ENCODE results near the gene KHDC1. TPM values are rescaled to one million over a fixed set of nuclear protein-coding genes. Genes with fewer than 3 reads are reported as not detected.

Gene KHDC1
- polyA plus RNA-seq, 1 donor (not counting 4 experiments of a cell fraction or from before 2014, with no cell fraction given), result 0.55 TPM

- no peak overlapping the region for H3K4me3 ChIP-seq (ENCODE audit: control insufficient read depth in 2 of 3, extremely low read depth in 1 of 3, insufficient read depth in 2 of 3, low read depth in 1 of 3, low read length in 3 of 3)
- no peaks in the 10 kb centered on the region for H3K79me2 ChIP-seq (ENCODE audit: control insufficient read depth, insufficient read depth, low read length)
- FAIRE-seq (no peak), DNase-seq (ENCODE audit: low read depth, low spot score) (no peak)
- H3K27me3 ChIP-seq (ENCODE audit: control insufficient read depth, extremely low read depth, insufficient read depth, low read length), result no peaks in the 10 kb centered on the region
- no peak for TF ChIP-seq CTCF (optimal IDR thresholded peaks at IDR 0.05 in 1 of 3, IDR thresholded peaks at IDR 0.05 in 1 of 3, conservative IDR thresholded peaks at IDR 0.05 in 1 of 3; ENCODE audit: extremely low read depth in 1 of 3, insufficient read depth in 2 of 3, low read length in 3 of 3)
- no peak for TF ChIP-seq EZH2 (IDR thresholded peaks at IDR 0.05; ENCODE audit: low read length)
- H3K9me3 ChIP-seq (ENCODE audit: control insufficient read depth, low read depth, low read length), result no peaks in the 10 kb centered on the region
- no peaks in the 10 kb centered on the region for H4K20me1 ChIP-seq (ENCODE audit: control insufficient read depth, extremely low read depth, insufficient read depth, low read length)
- H3K36me3 ChIP-seq (ENCODE audit: control insufficient read depth in 2 of 2, extremely low read depth in 1 of 2, insufficient read depth in 2 of 2, low read length in 2 of 2), result no peaks in the 10 kb centered on the region
- no peak overlapping the region for H3K4me2 ChIP-seq (ENCODE audit: control insufficient read depth, extremely low read depth, insufficient read depth, low read depth, low read length)
- no peaks in the 10 kb centered on the region for H3K9me1 ChIP-seq (ENCODE audit: control insufficient read depth, extremely low read depth, insufficient read depth, low read length)
- H3K4me1 ChIP-seq (ENCODE audit: control insufficient read depth, extremely low read depth, insufficient read depth, low read length), result no peaks in the 10 kb centered on the region
- no peak overlapping the region for H3K9ac ChIP-seq (ENCODE audit: control insufficient read depth, extremely low read depth, insufficient read depth, low read length)
- H3K27ac ChIP-seq (ENCODE audit: control insufficient read depth, insufficient read depth, low read length), result no peak overlapping the region
- H2AFZ ChIP-seq (ENCODE audit: control insufficient read depth, low read length), result no peak overlapping the region
- dilution Hi-C loops (cut with MboI; ENCODE audit: extremely low pct_ligation_motif_present, low sequenced_read_pairs), result no loop called here
Observed at GRCh38 chr6:73250016-73250415, 13.0 kb downstream of the KHDC1 start.

GRCh38 chr6:73248192-73248903 lies 14.6 kb downstream of the KHDC1 start:
- Histone ChIP-seq H4K20me1 (ENCODE audit: control insufficient read depth, extremely low read depth, insufficient read depth, low read length) (no peaks in the 10 kb centered on the region), H3K4me1 (ENCODE audit: control insufficient read depth, extremely low read depth, insufficient read depth, low read length) (peaks cover 3% of the 10 kb centered on the region), H3K4me3 (ENCODE audit: control insufficient read depth in 2 of 3, extremely low read depth in 1 of 3, insufficient read depth in 2 of 3, low read depth in 1 of 3, low read length in 3 of 3) (no peak overlapping the region), H3K36me3 (ENCODE audit: control insufficient read depth in 2 of 2, extremely low read depth in 1 of 2, insufficient read depth in 2 of 2, low read length in 2 of 2) (no peaks in the 10 kb centered on the region), H3K4me2 (ENCODE audit: control insufficient read depth, extremely low read depth, insufficient read depth, low read depth, low read length) (no peak overlapping the region), H3K27me3 (ENCODE audit: control insufficient read depth, extremely low read depth, insufficient read depth, low read length) (no peaks in the 10 kb centered on the region), H3K9me1 (ENCODE audit: control insufficient read depth, extremely low read depth, insufficient read depth, low read length) (no peaks in the 10 kb centered on the region), H3K9me3 (ENCODE audit: control insufficient read depth, low read depth, low read length) (no peaks in the 10 kb centered on the region), H2AFZ (ENCODE audit: control insufficient read depth, low read length) (no peak overlapping the region), H3K79me2 (ENCODE audit: control insufficient read depth, insufficient read depth, low read length) (no peaks in the 10 kb centered on the region), H3K27ac (ENCODE audit: control insufficient read depth, insufficient read depth, low read length) (no peak overlapping the region), H3K9ac (ENCODE audit: control insufficient read depth, extremely low read depth, insufficient read depth, low read length) (no peak overlapping the region)
- TF ChIP-seq EZH2 (IDR thresholded peaks at IDR 0.05; ENCODE audit: low read length), result no peak
- TF ChIP-seq CTCF (optimal IDR thresholded peaks at IDR 0.05 in 1 of 3, IDR thresholded peaks at IDR 0.05 in 1 of 3, conservative IDR thresholded peaks at IDR 0.05 in 1 of 3; ENCODE audit: extremely low read depth in 1 of 3, insufficient read depth in 2 of 3, low read length in 3 of 3), result no peak
- dilution Hi-C loops (cut with MboI; ENCODE audit: extremely low pct_ligation_motif_present, low sequenced_read_pairs), result no loop called here
- DNase-seq (ENCODE audit: low read depth, low spot score), result no peak
- FAIRE-seq, result no peak

Measured in keratinocyte (primary cell).